Thymus (tissue), 11 donors: ENCODE results near the gene PACS2. TPM values are rescaled to one million over a fixed set of nuclear protein-coding genes. Genes with fewer than 3 reads are reported as not detected.
"Not testable (repeated sequence)": the region's sequence is repeated elsewhere in the genome, so short reads cannot be mapped to it uniquely, and the experiment has no call there.

ENCODE experiments used
- DNase-seq, 9 donors: peaks; one replicate each; pipeline ENCODE4 v3.0.0-alpha.2; 2013; ENCODE audit warnings: low spot score in 9 of 9, low read depth in 6 of 9, missing footprints in 1 of 9
- H3K27ac ChIP-seq, 2 donors: one replicate each; pipeline ENCODE4 v1.5.1; 2013; ENCODE audit warnings: control low read depth in 1 of 2, low read depth in 1 of 2, low read length in 1 of 2, mild to moderate bottlenecking in 1 of 2, moderate library complexity in 1 of 2
- H3K27me3 ChIP-seq, 2 donors: one replicate each; pipeline ENCODE4 v1.5.1; 2013; ENCODE audit warnings: low read length in 1 of 2; ENCODE audit not compliant: control insufficient read depth in 2 of 2, insufficient read depth in 1 of 2
- H3K36me3 ChIP-seq, 2 donors: one replicate each; pipeline ENCODE4 v1.5.1; 2013; ENCODE audit warnings: low read length in 1 of 2, mild to moderate bottlenecking in 1 of 2, moderate library complexity in 1 of 2; ENCODE audit not compliant: control insufficient read depth in 2 of 2, insufficient read depth in 2 of 2
- H3K4me1 ChIP-seq, 2 donors: one replicate each; pipeline ENCODE4 v1.5.1; 2013; ENCODE audit warnings: low read length in 2 of 2; ENCODE audit not compliant: control insufficient read depth in 2 of 2, insufficient read depth in 2 of 2
- H3K4me3 ChIP-seq, 2 donors: one replicate each; pipeline ENCODE4 v1.5.1; 2013; ENCODE audit warnings: low read length in 2 of 2, control low read depth in 1 of 2, mild to moderate bottlenecking in 1 of 2
- H3K9me3 ChIP-seq, 2 donors: one replicate each; pipeline ENCODE4 v1.5.1; 2013; ENCODE audit warnings: low read length in 1 of 2, mild to moderate bottlenecking in 1 of 2; ENCODE audit not compliant: control insufficient read depth in 2 of 2, insufficient read depth in 1 of 2
- WGBS: extraction: QIAGEN DNeasy Blood & Tissue Kit; methylation state at CpG from one replicate; pipeline ENCODE4 v1.1.7; 2013; 5-methylcytosine and 5-hydroxymethylcytosine counted together
- polyA plus RNA-seq: library from polyadenylated mRNA; stranded (reverse); fragments of 200-250 nt; gene quantifications from one replicate; pipeline ENCODE4 v1.2.3, GENCODE V29; 2013
- total RNA-seq: library from RNA; stranded (reverse); fragments of 120-200 nt; gene quantifications from one replicate; pipeline ENCODE4 v1.2.4, GENCODE V29; 2013
- donor health status: healthy.

PACS2 gene
- total and polyA plus RNA-seq, 2 donors = 20.5 to 64.6 TPM

DNA sequence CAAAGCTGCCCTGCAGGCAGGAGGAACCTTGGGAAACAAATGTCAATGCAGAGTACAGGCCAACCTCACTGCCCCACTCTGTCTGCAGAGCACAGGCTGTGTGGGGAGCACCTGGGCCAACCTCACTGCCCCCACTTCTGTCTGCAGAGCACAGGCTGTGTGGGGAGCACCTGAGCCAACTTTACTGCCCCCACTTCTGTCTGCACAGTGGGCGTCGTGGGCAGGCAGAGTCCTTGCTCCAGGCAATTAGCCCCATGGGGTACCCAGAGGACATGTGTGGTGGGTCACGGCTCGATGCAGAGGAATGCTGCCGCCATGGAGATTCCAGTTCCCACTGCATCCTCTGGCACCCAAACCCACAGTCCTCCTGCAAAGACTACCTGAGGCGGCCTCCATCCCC is 39.9 kb upstream of the PACS2 start:
- H3K27ac ChIP-seq = no peak overlapping the region
- peaks cover 0 to 1% of the 10 kb centered on the region in 2 donors for H3K9me3 ChIP-seq
- H3K27me3 ChIP-seq = no peaks in the 10 kb centered on the region
- WGBS = 98% methylated on average over 6 of the region's 6 CpGs
- peaks cover 0 to 10% of the 10 kb centered on the region in 2 donors for H3K36me3 ChIP-seq
- no peak overlapping the region for H3K4me3 ChIP-seq
- no peak for DNase-seq
- no peaks in the 10 kb centered on the region for H3K4me1 ChIP-seq

DNA sequence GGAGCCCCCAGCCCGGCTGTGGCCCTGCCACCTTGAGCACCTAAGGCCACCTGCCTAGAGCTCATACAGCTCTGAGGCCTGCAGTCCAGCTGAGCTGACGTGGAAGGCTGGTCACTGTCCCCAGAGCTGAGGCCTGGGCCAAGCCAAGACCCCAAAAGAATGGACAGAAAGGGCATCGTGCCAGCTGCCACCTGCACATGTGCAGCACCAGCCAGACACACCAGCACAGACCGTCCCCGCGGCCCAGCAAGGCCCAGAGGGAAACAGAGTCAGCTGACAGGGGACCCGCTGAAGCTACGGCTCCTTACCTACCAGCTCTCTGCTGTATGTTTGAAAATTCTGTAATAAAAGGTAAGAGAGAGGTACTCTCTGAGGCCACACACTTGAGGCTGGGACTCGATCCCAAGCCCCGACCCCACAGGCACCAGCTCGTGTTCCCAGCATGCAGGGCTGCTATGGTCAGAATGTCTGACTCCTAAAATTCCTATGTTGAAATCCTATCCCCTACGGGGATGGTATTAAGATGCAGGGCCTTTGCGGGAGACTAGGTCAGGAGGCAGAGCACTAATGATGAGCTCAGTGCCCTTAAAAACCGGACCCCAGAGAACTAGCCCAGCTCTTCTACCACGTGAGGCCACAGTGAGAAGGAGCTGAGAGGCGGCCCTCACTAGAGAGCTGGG is 39.1 kb upstream of the PACS2 start:
- Histone ChIP-seq H3K36me3 (peaks cover 0 to 11% of the 10 kb centered on the region in 2 donors), H3K4me1 (no peaks in the 10 kb centered on the region), H3K4me3 (no peak overlapping the region), H3K9me3 (peaks cover 0 to 1% of the 10 kb centered on the region in 2 donors), H3K27me3 (no peaks in the 10 kb centered on the region), H3K27ac (no peak overlapping the region)
- WGBS = 94% methylated on average over 16 of the region's 16 CpGs
- no peak for DNase-seq

DNA sequence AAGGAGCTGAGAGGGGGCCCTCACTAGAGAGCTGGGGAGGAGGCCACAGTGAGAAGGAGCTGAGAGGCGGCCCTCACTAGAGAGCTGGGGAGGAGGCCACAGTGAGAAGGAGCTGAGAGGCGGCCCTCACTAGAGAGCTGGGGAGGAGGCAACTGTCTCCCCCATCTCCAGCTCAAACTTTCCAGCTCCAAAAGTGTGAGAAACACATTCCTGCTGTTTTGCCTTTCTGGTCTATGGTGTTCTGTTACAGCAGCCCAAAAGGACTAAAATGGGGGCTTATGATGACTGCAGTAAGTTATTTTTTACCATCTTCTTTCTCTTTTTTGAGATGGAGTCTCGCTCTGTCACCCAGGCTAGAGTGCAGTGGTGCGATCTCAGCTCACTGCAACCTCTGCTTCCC is 37.1 kb upstream of the PACS2 start:
- DNase-seq, H3K27me3 ChIP-seq, H3K4me1 ChIP-seq, H3K27ac ChIP-seq, H3K4me3 ChIP-seq, H3K36me3 ChIP-seq, H3K9me3 ChIP-seq: not testable (repeated sequence)
- WGBS = 96% methylated on average over 3 of the region's 4 CpGs

DNA sequence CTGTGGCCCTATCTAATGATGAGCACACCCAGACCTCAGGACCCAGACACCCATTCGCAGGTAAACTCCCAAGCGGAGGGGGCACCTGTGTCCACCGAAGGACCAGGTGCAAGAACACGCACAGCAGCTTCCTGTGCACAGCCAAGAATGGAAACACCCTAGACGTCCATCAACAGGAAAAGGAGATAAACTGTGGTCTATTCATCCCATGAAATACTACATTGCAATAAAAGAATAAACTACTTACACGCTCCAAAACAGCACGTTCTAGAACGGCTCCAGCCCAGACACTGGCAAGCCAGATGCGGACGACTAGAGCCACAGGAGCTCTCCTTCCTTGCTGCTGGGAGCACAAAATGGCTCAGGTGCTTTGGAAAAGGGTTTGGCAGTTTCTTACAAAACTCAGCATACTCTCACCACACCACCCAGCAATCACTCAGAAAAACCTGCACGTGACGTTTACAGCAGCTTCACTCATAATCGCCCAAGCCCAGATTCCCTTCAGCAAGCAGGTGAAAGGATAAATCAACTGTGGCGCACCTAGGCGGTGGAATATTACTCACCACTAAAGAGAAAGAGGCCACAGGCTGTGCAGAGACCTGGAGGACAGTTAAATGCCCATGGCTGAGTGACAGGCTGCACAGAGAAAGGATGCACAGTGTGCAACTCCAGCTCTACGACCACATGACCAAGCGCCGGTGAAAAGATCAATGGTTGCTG is 34.7 kb upstream of the PACS2 start:
- H3K27me3 ChIP-seq = no peaks in the 10 kb centered on the region
- H3K9me3 ChIP-seq = no peaks in the 10 kb centered on the region
- WGBS = 94% methylated on average over 18 of the region's 18 CpGs
- no peak for DNase-seq
- no peak overlapping the region for H3K4me3 ChIP-seq
- H3K27ac ChIP-seq = no peak overlapping the region
- peaks cover 0 to 6% of the 10 kb centered on the region in 2 donors for H3K36me3 ChIP-seq
- H3K4me1 ChIP-seq = peaks cover 0 to 20% of the 10 kb centered on the region in 2 donors

DNA sequence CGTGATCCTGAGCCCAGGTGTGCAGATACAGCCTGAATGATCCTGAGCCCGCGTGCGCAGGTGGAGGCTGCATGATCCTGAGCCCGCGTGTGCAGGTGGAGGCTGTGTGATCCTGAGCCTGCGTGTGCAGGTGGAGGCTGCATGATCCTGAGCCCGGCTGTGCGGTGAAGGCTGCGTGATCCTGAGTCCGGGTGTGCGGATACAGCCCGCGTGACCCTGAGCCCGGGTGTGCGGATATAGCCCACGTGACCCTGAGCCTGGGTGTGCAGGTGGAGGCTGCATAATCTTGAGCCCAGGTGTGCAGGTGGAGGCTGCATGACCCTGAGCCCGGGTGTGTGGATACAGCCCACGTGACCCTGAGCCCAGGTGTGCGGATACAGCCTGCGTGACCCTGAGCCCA is 34.0 kb upstream of the PACS2 start:
- Histone ChIP-seq H3K4me1 (peaks cover 0 to 20% of the 10 kb centered on the region in 2 donors), H3K9me3 (no peaks in the 10 kb centered on the region), H3K4me3 (no peak overlapping the region), H3K36me3 (peaks cover 0 to 6% of the 10 kb centered on the region in 2 donors), H3K27ac (no peak overlapping the region), H3K27me3 (no peaks in the 10 kb centered on the region)
- no peak for DNase-seq
- 99% methylated on average over 21 of the region's 21 CpGs for WGBS

GRCh38 chr14:105281371-105282097 is 33.0 kb upstream of the PACS2 start:
- Histone ChIP-seq H3K9me3 (no peaks in the 10 kb centered on the region), H3K27me3 (no peaks in the 10 kb centered on the region)

DNA sequence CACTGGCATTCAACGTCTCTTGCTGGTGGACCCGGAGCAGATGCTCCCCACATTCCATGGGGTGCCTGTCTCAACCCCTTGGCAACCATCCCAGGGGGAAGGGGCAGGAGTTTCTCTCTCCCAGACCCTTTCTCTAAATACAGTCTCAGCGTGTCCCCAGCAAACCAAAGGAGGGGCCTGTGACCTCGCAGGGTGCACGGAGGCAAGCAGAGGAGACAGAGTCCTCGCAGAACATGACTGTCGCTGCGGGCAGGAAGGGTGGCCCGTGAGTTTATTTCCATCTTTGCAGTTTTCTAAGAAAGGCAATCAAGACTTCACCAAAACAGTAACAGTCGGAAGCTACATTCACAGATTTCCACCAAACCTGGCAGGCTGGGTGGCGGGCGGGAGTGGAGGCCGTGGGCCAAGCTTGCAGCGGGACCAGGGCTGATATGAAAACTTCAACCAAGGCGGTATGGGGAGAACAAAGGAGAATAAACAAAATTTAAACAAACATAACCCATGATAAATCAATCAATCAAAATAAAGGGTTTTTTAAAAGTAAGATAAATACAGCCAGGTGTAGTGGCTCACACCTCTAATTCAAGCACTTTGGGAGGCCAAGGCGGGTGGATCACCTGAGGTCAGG is 32.3 kb upstream of the PACS2 start:
- 90% methylated on average over 16 of the region's 16 CpGs for WGBS

More at GRCh38 chr14:105281371-105282097, 33.0 kb upstream of the PACS2 start:
- 82% methylated on average over 23 of the region's 23 CpGs for WGBS
- Histone ChIP-seq H3K4me3 (no peak overlapping the region), H3K36me3 (peaks cover 0 to 10% of the 10 kb centered on the region in 2 donors), H3K4me1 (peaks cover 0 to 20% of the 10 kb centered on the region in 2 donors), H3K27ac (no peak overlapping the region)
- peak in 5 of 9 donors; percentile 25 to 73 (median 44) for DNase-seq

GRCh38 chr14:105283028-105283427 is 31.5 kb upstream of the PACS2 start:
- Histone ChIP-seq H3K4me3 (no peak overlapping the region), H3K27ac (no peak overlapping the region), H3K4me1 (peaks cover 0 to 23% of the 10 kb centered on the region in 2 donors), H3K9me3 (no peaks in the 10 kb centered on the region), H3K36me3 (peaks cover 0 to 10% of the 10 kb centered on the region in 2 donors), H3K27me3 (no peaks in the 10 kb centered on the region)
- WGBS = 97% methylated on average over 10 of the region's 10 CpGs
- DNase-seq = no peak

More for the DNA sequence above, 32.3 kb upstream of the PACS2 start:
- Histone ChIP-seq H3K4me3 (no peak overlapping the region), H3K36me3 (peaks cover 0 to 10% of the 10 kb centered on the region in 2 donors), H3K27ac (no peak overlapping the region), H3K4me1 (peaks cover 0 to 20% of the 10 kb centered on the region in 2 donors), H3K9me3 (no peaks in the 10 kb centered on the region), H3K27me3 (no peaks in the 10 kb centered on the region)
- no peak for DNase-seq
